ENCODE results near the gene GABPB2.

Gene GABPB2

DNA sequence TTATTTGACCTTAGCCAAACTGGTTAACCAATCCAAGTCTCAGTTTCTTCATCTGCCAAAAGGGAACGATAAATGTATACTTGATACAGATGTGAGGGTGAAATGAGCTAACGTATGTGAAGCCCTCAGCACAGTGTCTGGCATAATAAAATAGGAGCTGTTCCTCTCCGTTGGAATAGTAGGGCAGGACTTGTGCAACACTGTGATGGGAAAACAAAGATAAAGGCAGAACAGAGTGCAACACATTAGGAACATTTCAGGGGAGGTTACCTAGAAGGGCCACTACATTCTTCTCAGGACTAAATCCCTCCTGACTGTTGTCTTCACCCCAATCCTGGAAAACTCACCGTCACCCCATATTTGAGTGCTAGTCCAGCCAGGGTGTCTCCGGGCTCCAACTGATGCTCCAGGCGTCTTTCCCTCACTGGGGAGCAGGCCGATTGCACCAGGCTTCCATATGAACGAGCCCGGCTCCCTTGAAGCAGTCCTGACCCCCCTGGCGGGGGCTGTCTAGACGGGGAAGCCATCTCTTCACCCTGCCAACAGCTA lies 94.2 kb downstream of the GABPB2 start:
- no peak for DNase-seq (ENCODE audit: low read depth, low spot score)

GRCh38 chr1:151165281-151165737 lies 94.7 kb downstream of the GABPB2 start:
- DNase-seq (ENCODE audit: low read depth, low spot score): no peak

DNA sequence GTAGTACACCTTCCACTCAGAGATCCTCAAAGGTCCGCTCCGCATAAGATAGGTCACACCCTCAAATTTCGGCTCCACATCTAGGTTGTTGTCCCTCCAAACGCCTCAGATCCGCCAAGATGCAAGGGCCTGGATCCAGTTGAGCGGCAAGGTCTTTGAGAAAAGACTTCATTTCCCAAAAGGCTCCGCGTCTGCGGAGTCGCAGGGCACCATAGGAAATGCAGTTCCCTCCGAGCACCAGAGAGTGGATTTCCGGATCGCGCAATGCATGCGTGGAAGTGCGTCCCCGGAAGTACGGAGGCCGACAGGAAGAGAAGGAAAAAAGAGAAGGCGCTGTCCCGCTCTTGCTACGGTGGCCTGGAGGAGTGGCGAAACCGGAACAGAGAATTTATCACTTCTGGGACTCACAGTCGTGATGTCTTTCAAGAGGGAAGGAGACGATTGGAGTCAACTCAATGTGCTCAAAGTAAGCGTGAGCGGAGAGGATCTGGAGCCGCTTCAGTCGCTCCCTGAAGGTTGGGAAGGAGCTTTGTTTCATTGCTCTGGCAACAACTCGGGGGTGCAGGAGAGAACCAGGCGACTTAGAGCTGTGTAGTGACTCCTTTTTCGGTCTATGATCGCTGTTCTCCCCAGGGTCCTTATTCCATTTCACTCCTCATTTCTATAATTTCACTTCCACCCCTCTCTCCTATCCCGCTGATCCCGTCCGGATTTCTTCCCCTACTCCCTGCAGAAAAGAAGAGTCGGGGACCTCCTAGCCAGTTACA lies 95.4 kb downstream of the GABPB2 start, which contains the start of the genes LYSMD1 and SCNM1:
Gene LYSMD1 (minus strand): TSS at position 165 of the 767 bp plus-strand sequence. CDS start 644 bp downstream, outside the sequence.
Gene SCNM1 (plus strand): TSS at position 407 of the 767 bp plus-strand sequence. CDS start 9 bp downstream, at position 416.
- peak; percentile 97 for DNase-seq (ENCODE audit: low read depth, low spot score)

DNA sequence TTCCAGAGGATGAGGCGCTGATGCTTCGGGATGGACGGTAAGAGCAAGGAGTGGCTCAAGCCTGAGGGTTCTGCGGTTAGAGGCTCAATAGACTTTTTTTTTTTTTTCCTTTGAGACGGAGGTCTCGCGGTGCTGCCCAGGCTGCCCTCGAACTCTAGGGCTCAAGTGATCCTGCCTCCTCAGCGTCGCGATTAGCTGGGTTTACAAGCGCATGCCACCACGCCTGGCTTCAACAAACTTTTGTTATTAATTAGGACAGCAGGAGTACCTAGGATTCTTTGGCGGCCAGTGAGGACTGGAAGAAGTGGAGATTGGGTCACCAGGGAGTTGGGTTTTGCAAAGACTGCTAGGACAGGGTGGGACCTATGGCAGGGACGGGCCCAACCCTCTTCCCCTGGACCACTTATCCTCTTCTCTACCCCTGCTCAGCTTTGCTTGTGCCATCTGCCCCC lies 96.0 kb downstream of the GABPB2 start:
- no peak for DNase-seq (ENCODE audit: low read depth, low spot score)

GRCh38 chr1:151167116-151167515 lies 96.6 kb downstream of the GABPB2 start:
- DNase-seq (ENCODE audit: low read depth, low spot score): no peak

GRCh38 chr1:151171190-151171589 lies 100.6 kb downstream of the GABPB2 start:
- DNase-seq (ENCODE audit: low read depth, low spot score): no peak
